Sigmoid colon (tissue), 7 donors: ENCODE measurements around the gene CSF3. TPM values are rescaled to one million over a fixed set of nuclear protein-coding genes. Genes with fewer than 3 reads are reported as not detected.
A peak's percentile ranks its signal among the peaks of the same experiment; 100 is the strongest.

Source experiments
- DNase-seq: peaks from one replicate; pipeline ENCODE4 v3.0.0-alpha.2; 2019
- H3K27ac ChIP-seq, 4 donors: fragments of 200-600 bp; sonication (generic); one replicate each; pipeline ENCODE4 v1.5.1; 2016 to 2019; ENCODE audit warnings: mild to moderate bottlenecking in 1 of 4
- H3K27me3 ChIP-seq, 3 donors: fragments of 200-600 bp; sonication (generic); one replicate each; pipeline ENCODE4 v1.5.1; 2019; ENCODE audit warnings: mild to moderate bottlenecking in 1 of 3
- H3K36me3 ChIP-seq, 4 donors: fragments of 200-600 bp; sonication (generic); one replicate each; pipeline ENCODE4 v1.5.1; 2016 to 2019
- H3K4me1 ChIP-seq, 4 donors: fragments of 200-600 bp; sonication (generic); one replicate each; pipeline ENCODE4 v1.5.1; 2017 to 2019
- H3K4me3 ChIP-seq, 4 donors: fragments of 200-600 bp; sonication (generic); one replicate each; pipeline ENCODE4 v1.5.1; 2017 to 2019; ENCODE audit warnings: mild to moderate bottlenecking in 2 of 4, moderate library complexity in 1 of 4
- H3K9me3 ChIP-seq, 4 donors: fragments of 200-600 bp in 3 of 4; sonication (generic) in 3 of 4; one replicate each; pipeline versions ENCODE4 v1.5.1 to v1.6.1; 2013 to 2019
- CTCF ChIP-seq, 4 experiments: fragments of 450-650 bp in 3 of 4; fragments of 200-600 bp in 1 of 4; IDR thresholded peaks; one replicate each; pipeline ENCODE4 v1.5.1; 2016 to 2019; ENCODE audit warnings: antibody characterized with exemption in 4 of 4, mild to moderate bottlenecking in 3 of 4, moderate library complexity in 2 of 4
- EP300 ChIP-seq, 4 donors: sonication (generic); formaldehyde crosslinking; IDR thresholded peaks; one replicate each; pipeline ENCODE4 v1.6.1; 2017; ENCODE audit warnings: antibody characterized with exemption in 4 of 4
- POLR2A ChIP-seq, 2 donors: fragments of 450-650 bp; IDR thresholded peaks; one replicate each; pipeline ENCODE4 v1.6.1; 2016; ENCODE audit warnings: antibody characterized with exemption in 2 of 2, mild to moderate bottlenecking in 2 of 2, moderate library complexity in 2 of 2
- POLR2AphosphoS5 ChIP-seq, 4 donors: sonication (generic); formaldehyde crosslinking; IDR thresholded peaks; one replicate each; pipeline ENCODE4 v1.6.1; 2017; ENCODE audit warnings: antibody characterized with exemption in 4 of 4
- WGBS, 2 donors: extraction: QIAGEN DNeasy Blood & Tissue Kit; methylation state at CpG; one replicate each; pipeline ENCODE4 v1.1.7; 2013; 5-methylcytosine and 5-hydroxymethylcytosine counted together
- intact Hi-C: fragments of 100-400 bp; cut with DNase I; formaldehyde crosslinking; loops from one replicate; pipeline ENCODE4 v1.15.1; 2023
- polyA plus RNA-seq, 3 donors: library from polyadenylated mRNA; stranded (reverse); fragments of 200-250 nt; gene quantifications; one replicate each; pipeline ENCODE4 v1.2.3, GENCODE V29; 2013
- total RNA-seq, 4 donors: library from RNA; depleted of rRNA; stranded (reverse); fragments of >200 nt; gene quantifications; one replicate each; pipeline ENCODE4 v1.1.0, GENCODE V29; 2016
- donor health status: healthy with polysubstance abuse.
- donor health status: Bipolar disorder and iron deficiency.
- donor health status: healthy.

Gene CSF3
- total and polyA plus RNA-seq, 7 donors = 1.2 to 23.3 (median 3.1) TPM; not detected in 4

- Histone ChIP-seq H3K9me3 (no peaks in the 10 kb centered on the region), H3K27me3 (no peaks in the 10 kb centered on the region), H3K4me1 (peaks cover 0 to 37% (median 31%) of the 10 kb centered on the region in 4 donors), H3K36me3 (peaks cover 20 to 88% (median 45%) of the 10 kb centered on the region in 4 donors), H3K27ac (no peak overlapping the region), H3K4me3 (no peak overlapping the region)
- 87% methylated on average over 5 of the region's 5 CpGs for WGBS, 2 donors
- TF ChIP-seq EP300 (IDR thresholded peaks at IDR 0.05) (no peak), POLR2A (IDR thresholded peaks at IDR 0.05) (no peak), POLR2AphosphoS5 (IDR thresholded peaks at IDR 0.05) (no peak), CTCF (IDR thresholded peaks at IDR 0.05) (no peak)
- intact Hi-C loops = loop anchor here (1.0 to 5.0 kb wide), 2 partner anchors 13 to 145 kb away; no protein-coding TSS in a partner anchor
- no peak for DNase-seq
Measured at GRCh38 chr17:40027614-40028012, 12.4 kb downstream of the CSF3 start.

GRCh38 chr17:40028595-40028994 is 13.4 kb downstream of the CSF3 start:
- 93 to 94% methylated on average over 13 of the region's 13 CpGs for WGBS, 2 donors
- H3K27me3 ChIP-seq = no peaks in the 10 kb centered on the region
- H3K4me1 ChIP-seq = peaks cover 0 to 45% (median 37%) of the 10 kb centered on the region in 4 donors
- no peaks in the 10 kb centered on the region for H3K9me3 ChIP-seq
- no peak overlapping the region for H3K27ac ChIP-seq
- peaks cover 15 to 91% (median 45%) of the 10 kb centered on the region in 4 donors for H3K36me3 ChIP-seq
- no peak for DNase-seq
- TF ChIP-seq POLR2A (IDR thresholded peaks at IDR 0.05) = no peak
- TF ChIP-seq POLR2AphosphoS5 (IDR thresholded peaks at IDR 0.05) = no peak
- TF ChIP-seq CTCF (IDR thresholded peaks at IDR 0.05) = no peak
- no peak for TF ChIP-seq EP300 (IDR thresholded peaks at IDR 0.05)
- H3K4me3 ChIP-seq = no peak overlapping the region
- intact Hi-C loops = loop anchor here (5.0 kb wide), 1 partner anchor 144 kb away; no protein-coding TSS in a partner anchor

GRCh38 chr17:40031706-40032105 is 16.5 kb downstream of the CSF3 start:
- intact Hi-C loops = no loop called here
- DNase-seq = no peak

GRCh38 chr17:40032322-40033320 is 17.4 kb downstream of the CSF3 start:
- H3K4me1 ChIP-seq = peaks cover 0 to 48% (median 41%) of the 10 kb centered on the region in 4 donors
- no peaks in the 10 kb centered on the region for H3K27me3 ChIP-seq
- H3K36me3 ChIP-seq = peaks cover 15 to 83% (median 50%) of the 10 kb centered on the region in 4 donors
- 64 to 89% methylated on average over 23 of the region's 23 CpGs for WGBS, 2 donors
- TF ChIP-seq POLR2AphosphoS5 (IDR thresholded peaks at IDR 0.05) (peak in 2 of 4 donors; percentile 22 to 32), CTCF (IDR thresholded peaks at IDR 0.05) (no peak)
- H3K27ac ChIP-seq = peak overlapping the region; percentile 70 to 86 (median 72)
- H3K9me3 ChIP-seq = no peaks in the 10 kb centered on the region
- no peak overlapping the region for H3K4me3 ChIP-seq
- peak; percentile 83 for DNase-seq
- intact Hi-C loops = no loop called here

More at GRCh38 chr17:40031706-40032105, 16.5 kb downstream of the CSF3 start:
- 87 to 96% methylated on average over 11 of the region's 11 CpGs for WGBS, 2 donors
- no peaks in the 10 kb centered on the region for H3K9me3 ChIP-seq
- peaks cover 15 to 86% (median 52%) of the 10 kb centered on the region in 4 donors for H3K36me3 ChIP-seq
- H3K4me1 ChIP-seq = peaks cover 0 to 47% (median 43%) of the 10 kb centered on the region in 4 donors
- no peak for TF ChIP-seq EP300 (IDR thresholded peaks at IDR 0.05)
- no peak for TF ChIP-seq POLR2AphosphoS5 (IDR thresholded peaks at IDR 0.05)
- TF ChIP-seq CTCF (IDR thresholded peaks at IDR 0.05) = no peak
- TF ChIP-seq POLR2A (IDR thresholded peaks at IDR 0.05) = no peak
- no peak overlapping the region for H3K4me3 ChIP-seq
- H3K27me3 ChIP-seq = no peaks in the 10 kb centered on the region
- H3K27ac ChIP-seq = peak overlapping the region; percentile 70 to 86 (median 72)
